ENCODE data around the gene GIPC2.

Gene GIPC2

GRCh38 chr1:78145105-78145580 lies 99.4 kb downstream of the GIPC2 start:
- peak; percentile 6 for DNase-seq (ENCODE audit: low read depth)

GRCh38 chr1:78146205-78146771 lies 100.5 kb downstream of the GIPC2 start:
- no peak for DNase-seq (ENCODE audit: low read depth)

- DNase-seq (ENCODE audit: low read depth) = no peak
Observed at GRCh38 chr1:78147031-78147430, 101.3 kb downstream of the GIPC2 start.

- no peak for DNase-seq (ENCODE audit: low read depth)
Observed at GRCh38 chr1:78153092-78153736, 107.4 kb downstream of the GIPC2 start.

- no peak for DNase-seq (ENCODE audit: low read depth)
Observed at GRCh38 chr1:78155121-78155520, 109.4 kb downstream of the GIPC2 start.

GRCh38 chr1:78156805-78157521 lies 111.2 kb downstream of the GIPC2 start:
- DNase-seq (ENCODE audit: low read depth) = no peak

GRCh38 chr1:78165816-78166215 lies 120.0 kb downstream of the GIPC2 start:
- no peak for DNase-seq (ENCODE audit: low read depth)

GRCh38 chr1:78168306-78168705 lies 122.5 kb downstream of the GIPC2 start:
- DNase-seq (ENCODE audit: low read depth) = no peak

GRCh38 chr1:78170859-78171258 lies 125.1 kb downstream of the GIPC2 start:
- DNase-seq (ENCODE audit: low read depth) = no peak

GRCh38 chr1:78171736-78172590 lies 126.2 kb downstream of the GIPC2 start:
- DNase-seq (ENCODE audit: low read depth) = no peak

- no peak for DNase-seq (ENCODE audit: low read depth)
Observed at GRCh38 chr1:78176448-78176847, 130.7 kb downstream of the GIPC2 start.

GRCh38 chr1:78177708-78178270 lies 132.0 kb downstream of the GIPC2 start:
- DNase-seq (ENCODE audit: low read depth) = no peak

- DNase-seq (ENCODE audit: low read depth) = no peak
Observed at GRCh38 chr1:78178816-78179215, 133.1 kb downstream of the GIPC2 start.

- DNase-seq (ENCODE audit: low read depth) = no peak
Observed at GRCh38 chr1:78184460-78185072, 138.8 kb downstream of the GIPC2 start.

All from T follicular helper cell (primary cell).